ENCODE data around the gene STIM2. TPM values are rescaled to one million over a fixed set of nuclear protein-coding genes. Genes with fewer than 3 reads are reported as not detected.

STIM2 gene
- total RNA-seq, 1 donor from 2014 or later: 18.4 TPM

GRCh38 chr4:27066591-27066990 is 205.9 kb downstream of the STIM2 start:
- Histone ChIP-seq H3K9me3 (ENCODE audit: insufficient read depth, low read depth, low read length) (peaks cover 2% of the 10 kb centered on the region), H4K20me1 (ENCODE audit: insufficient read depth, low read length) (no peaks in the 10 kb centered on the region), H3K27ac (ENCODE audit: low read depth, low read length) (no peak overlapping the region), H2AFZ (ENCODE audit: low read depth, low read length) (no peak overlapping the region), H3K4me1 (ENCODE audit: insufficient read depth, low read length) (no peaks in the 10 kb centered on the region), H3K36me3 (ENCODE audit: insufficient read depth, low read length) (no peaks in the 10 kb centered on the region), H3K79me2 (ENCODE audit: insufficient read depth, low read length) (no peaks in the 10 kb centered on the region), H3K4me3 (ENCODE audit: insufficient read depth, low read depth, low read length) (no peak overlapping the region), H3K4me2 (ENCODE audit: low read length) (no peak overlapping the region), H3K9ac (ENCODE audit: low read length) (no peak overlapping the region), H3K27me3 (ENCODE audit: insufficient read depth, low read length) (no peaks in the 10 kb centered on the region)
- no peak overlapping the region for H3K27ac Mint-ChIP-seq (ENCODE audit: unreplicated experiment)
- peaks cover 13% of the 10 kb centered on the region for H3K27me3 Mint-ChIP-seq (ENCODE audit: low read depth, unreplicated experiment)
- H3K36me3 Mint-ChIP-seq (ENCODE audit: low read depth, unreplicated experiment): no peaks in the 10 kb centered on the region
- TF ChIP-seq EZH2 (IDR thresholded peaks at IDR 0.05; ENCODE audit: insufficient read depth, low read length) (no peak), CTCF (IDR thresholded peaks at IDR 0.05; ENCODE audit: insufficient read depth, low read depth, low read length) (no peak)
- H3K4me1 Mint-ChIP-seq (ENCODE audit: low read depth, unreplicated experiment): no peaks in the 10 kb centered on the region
- H3K4me3 Mint-ChIP-seq (ENCODE audit: unreplicated experiment): no peak overlapping the region
- no peak for DNase-seq (ENCODE audit: low read depth)
- no peaks in the 10 kb centered on the region for H3K9me3 Mint-ChIP-seq (ENCODE audit: unreplicated experiment)
- no peak for FAIRE-seq

- H3K27me3 ChIP-seq (ENCODE audit: insufficient read depth, low read length): no peaks in the 10 kb centered on the region
- Mint-ChIP-seq H3K9me3 (ENCODE audit: unreplicated experiment) (no peaks in the 10 kb centered on the region), H3K4me3 (ENCODE audit: unreplicated experiment) (no peak overlapping the region), H3K36me3 (ENCODE audit: low read depth, unreplicated experiment) (no peaks in the 10 kb centered on the region), H3K4me1 (ENCODE audit: low read depth, unreplicated experiment) (no peaks in the 10 kb centered on the region), H3K27ac (ENCODE audit: unreplicated experiment) (no peak overlapping the region), H3K27me3 (ENCODE audit: low read depth, unreplicated experiment) (peaks cover 9% of the 10 kb centered on the region)
- no peak overlapping the region for H3K27ac ChIP-seq (ENCODE audit: low read depth, low read length)
- H2AFZ ChIP-seq (ENCODE audit: low read depth, low read length): no peak overlapping the region
- H3K4me3 ChIP-seq (ENCODE audit: insufficient read depth, low read depth, low read length): no peak overlapping the region
- H3K36me3 ChIP-seq (ENCODE audit: insufficient read depth, low read length): no peaks in the 10 kb centered on the region
- no peaks in the 10 kb centered on the region for H3K79me2 ChIP-seq (ENCODE audit: insufficient read depth, low read length)
- DNase-seq (ENCODE audit: low read depth) (no peak), FAIRE-seq (no peak)
- TF ChIP-seq CTCF (IDR thresholded peaks at IDR 0.05; ENCODE audit: insufficient read depth, low read depth, low read length) (no peak), EZH2 (IDR thresholded peaks at IDR 0.05; ENCODE audit: insufficient read depth, low read length) (no peak)
- H3K9me3 ChIP-seq (ENCODE audit: insufficient read depth, low read depth, low read length): no peaks in the 10 kb centered on the region
- H3K4me1 ChIP-seq (ENCODE audit: insufficient read depth, low read length): no peaks in the 10 kb centered on the region
- no peak overlapping the region for H3K9ac ChIP-seq (ENCODE audit: low read length)
- H3K4me2 ChIP-seq (ENCODE audit: low read length): no peak overlapping the region
- H4K20me1 ChIP-seq (ENCODE audit: insufficient read depth, low read length): no peaks in the 10 kb centered on the region
These were observed 207.7 kb downstream of the STIM2 start for GRCh38 chr4:27068151-27068867.

Data from astrocyte (in vitro differentiated cells and primary cell).